ENCODE data around the gene ZNF638.

ZNF638 gene

GRCh38 chr2:71474744-71475397, 143.3 kb downstream of the ZNF638 start:
- no peak for DNase-seq

DNA sequence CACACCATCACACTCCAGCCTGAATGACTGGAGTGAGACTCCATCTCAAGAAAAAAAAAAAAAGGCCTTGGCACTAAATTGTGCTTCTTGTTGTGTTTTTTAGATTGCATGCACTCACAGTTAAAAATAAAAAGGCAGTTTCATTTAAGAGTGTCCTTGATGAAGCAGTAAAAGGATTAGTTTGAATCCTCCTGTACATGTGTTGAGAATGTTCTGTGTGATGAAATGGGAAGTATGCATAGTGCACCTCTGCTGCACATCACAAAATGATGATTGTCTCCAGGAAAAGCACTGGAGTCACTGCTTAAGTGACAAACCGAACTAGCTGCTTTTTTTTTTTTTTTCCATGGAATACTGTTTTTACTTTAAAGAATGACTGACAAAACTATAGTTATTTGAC, 144.9 kb downstream of the ZNF638 start:
- no peak for DNase-seq

DNA sequence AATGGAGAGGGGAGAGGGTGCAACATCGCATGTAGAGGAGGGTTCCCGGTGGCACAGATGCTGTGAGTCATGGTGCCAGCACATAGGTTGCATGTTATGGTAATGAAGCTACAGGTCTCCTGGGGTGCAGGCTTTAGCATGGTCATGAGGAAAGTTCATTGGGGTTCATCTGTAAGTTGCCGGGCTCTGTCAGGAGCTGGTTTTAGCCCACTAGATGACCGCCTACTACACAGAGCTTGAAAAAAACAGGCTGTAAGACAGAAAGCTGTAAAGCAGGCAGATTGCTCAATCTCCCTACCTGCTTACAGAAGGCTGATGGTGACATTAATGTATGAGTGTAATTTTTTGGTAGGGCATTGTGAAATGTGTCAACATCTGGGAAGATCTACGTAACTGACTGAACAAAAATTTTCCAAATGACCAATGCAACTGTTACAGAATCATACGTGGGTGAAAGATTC, 145.7 kb downstream of the ZNF638 start:
- no peak for DNase-seq

GRCh38 chr2:71478806-71479205, 147.2 kb downstream of the ZNF638 start:
- no peak for DNase-seq

- DNase-seq = no peak
Observed at GRCh38 chr2:71479261-71479660, 147.7 kb downstream of the ZNF638 start.

DNA sequence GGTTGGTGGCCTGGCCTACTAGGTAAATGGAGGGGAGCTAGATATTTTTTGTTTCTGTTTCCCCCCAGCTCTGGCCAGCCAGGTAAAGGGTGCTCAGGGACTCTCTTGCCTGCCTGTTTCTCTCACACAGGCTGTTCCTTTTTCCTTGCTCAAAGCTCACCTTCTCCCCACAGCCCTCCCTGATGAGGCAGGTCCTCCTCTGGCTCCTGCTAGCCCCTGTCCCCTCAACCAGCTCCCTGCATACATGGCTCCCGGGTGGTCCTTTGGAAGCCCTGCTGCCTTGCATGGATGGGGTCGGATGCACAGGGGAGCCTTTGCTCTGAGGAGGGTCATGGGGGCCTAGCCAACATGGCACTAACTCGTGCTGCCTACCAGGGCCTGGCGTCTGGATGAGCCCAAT, 149.5 kb downstream of the ZNF638 start:
- DNase-seq = no peak

- DNase-seq = no peak
Observed at GRCh38 chr2:71482055-71482454, 150.5 kb downstream of the ZNF638 start.

GRCh38 chr2:71483246-71483645, 151.7 kb downstream of the ZNF638 start:
- DNase-seq = no peak

GRCh38 chr2:71484354-71484753, 152.8 kb downstream of the ZNF638 start:
- DNase-seq = no peak
